ENCODE data around the gene DPPA3.
"Not testable (repeated sequence)": the region's sequence is repeated elsewhere in the genome, so short reads cannot be mapped to it uniquely, and the experiment has no call there.

Gene DPPA3

DNA sequence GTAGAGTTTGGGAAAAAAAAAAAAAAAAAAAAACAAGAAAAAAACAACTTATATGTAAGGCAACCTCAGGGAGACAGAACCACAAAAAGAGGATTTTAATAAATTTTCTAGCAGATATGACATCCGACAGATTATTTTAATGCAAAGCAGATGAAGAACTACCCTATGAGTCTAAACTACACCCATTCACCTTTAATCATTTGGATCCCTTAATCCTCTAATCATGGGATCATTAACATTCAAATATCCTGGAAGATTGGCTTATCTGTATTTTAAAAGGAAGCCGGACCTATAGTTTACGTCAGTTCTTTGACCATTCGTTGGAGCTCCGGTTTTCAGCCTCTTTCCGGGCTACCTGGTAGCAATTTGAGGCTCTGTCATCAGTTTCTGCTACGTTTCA, at the start of gene DPPA3:
TSS of gene DPPA3 (plus strand) at position 301 of the 400 bp plus-strand sequence. CDS start 138 bp downstream, outside the sequence.
- Histone ChIP-seq H3K27ac (ENCODE audit: low read depth in 2 of 2, low read length in 2 of 2) (no peak within 1 kb of the TSS), H3K36me3 (ENCODE audit: control insufficient read depth in 2 of 2, insufficient read depth in 2 of 2, low read length in 2 of 2) (no peaks in the 10 kb centered on the region), H3K9me3 (ENCODE audit: control insufficient read depth in 2 of 2, low read length in 2 of 2) (no peaks in the 10 kb centered on the region), H3K9ac (ENCODE audit: low read depth in 1 of 2, low read length in 2 of 2) (no peak within 1 kb of the TSS), H3K27me3 (ENCODE audit: control insufficient read depth in 2 of 2, insufficient read depth in 2 of 2, low read length in 2 of 2) (no peaks in the 10 kb centered on the region), H3K4me1 (ENCODE audit: control insufficient read depth in 2 of 2, insufficient read depth in 2 of 2, low read length in 2 of 2) (no peaks in the 10 kb centered on the region), H3K4me3 (ENCODE audit: low read length in 2 of 2) (no peak within 1 kb of the TSS)

- no peak overlapping the region for H3K4me3 ChIP-seq (ENCODE audit: low read length in 2 of 2)
- no peaks in the 10 kb centered on the region for H3K27me3 ChIP-seq (ENCODE audit: control insufficient read depth in 2 of 2, insufficient read depth in 2 of 2, low read length in 2 of 2)
- no peak overlapping the region for H3K27ac ChIP-seq (ENCODE audit: low read depth in 2 of 2, low read length in 2 of 2)
- no peaks in the 10 kb centered on the region for H3K36me3 ChIP-seq (ENCODE audit: control insufficient read depth in 2 of 2, insufficient read depth in 2 of 2, low read length in 2 of 2)
- H3K9ac ChIP-seq (ENCODE audit: low read depth in 1 of 2, low read length in 2 of 2) = no peak overlapping the region
- H3K9me3 ChIP-seq (ENCODE audit: control insufficient read depth in 2 of 2, low read length in 2 of 2) = no peaks in the 10 kb centered on the region
- H3K4me1 ChIP-seq (ENCODE audit: control insufficient read depth in 2 of 2, insufficient read depth in 2 of 2, low read length in 2 of 2) = no peaks in the 10 kb centered on the region
Observed at GRCh38 chr12:7661741-7662140, 49.5 kb upstream of the DPPA3 start.

DNA sequence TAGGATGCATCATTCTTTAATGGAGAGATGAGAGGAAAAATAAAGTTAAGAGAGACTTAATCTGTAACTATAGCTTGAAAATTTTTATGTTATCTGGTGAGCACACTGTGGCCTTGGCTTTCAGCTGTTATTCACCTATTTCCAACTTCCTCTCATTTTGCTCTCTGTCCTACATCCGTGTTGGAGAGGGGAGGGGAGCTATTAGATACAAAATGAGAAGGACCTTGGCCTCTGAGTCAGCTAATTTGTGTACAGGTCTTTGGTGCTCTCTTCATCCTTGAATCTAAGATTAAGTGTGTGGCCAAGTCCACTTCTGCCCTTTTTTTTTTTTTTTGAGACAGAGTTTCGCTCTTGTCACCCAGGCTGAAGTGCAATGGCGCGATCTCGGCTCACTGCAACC, 44.6 kb upstream of the DPPA3 start:
- Histone ChIP-seq H3K4me3 (ENCODE audit: low read length in 2 of 2) (no peak overlapping the region), H3K27ac (ENCODE audit: low read depth in 2 of 2, low read length in 2 of 2) (no peak overlapping the region), H3K9me3 (ENCODE audit: control insufficient read depth in 2 of 2, low read length in 2 of 2) (no peaks in the 10 kb centered on the region), H3K9ac (ENCODE audit: low read depth in 1 of 2, low read length in 2 of 2) (no peak overlapping the region), H3K27me3 (ENCODE audit: control insufficient read depth in 2 of 2, insufficient read depth in 2 of 2, low read length in 2 of 2) (no peaks in the 10 kb centered on the region), H3K4me1 (ENCODE audit: control insufficient read depth in 2 of 2, insufficient read depth in 2 of 2, low read length in 2 of 2) (no peaks in the 10 kb centered on the region), H3K36me3 (ENCODE audit: control insufficient read depth in 2 of 2, insufficient read depth in 2 of 2, low read length in 2 of 2) (no peaks in the 10 kb centered on the region)

GRCh38 chr12:7667125-7667524, 44.1 kb upstream of the DPPA3 start:
- Histone ChIP-seq H3K27ac (ENCODE audit: low read depth in 2 of 2, low read length in 2 of 2) (no peak overlapping the region), H3K9me3 (ENCODE audit: control insufficient read depth in 2 of 2, low read length in 2 of 2) (no peaks in the 10 kb centered on the region), H3K27me3 (ENCODE audit: control insufficient read depth in 2 of 2, insufficient read depth in 2 of 2, low read length in 2 of 2) (no peaks in the 10 kb centered on the region), H3K36me3 (ENCODE audit: control insufficient read depth in 2 of 2, insufficient read depth in 2 of 2, low read length in 2 of 2) (no peaks in the 10 kb centered on the region), H3K4me1 (ENCODE audit: control insufficient read depth in 2 of 2, insufficient read depth in 2 of 2, low read length in 2 of 2) (no peaks in the 10 kb centered on the region), H3K4me3 (ENCODE audit: low read length in 2 of 2) (no peak overlapping the region), H3K9ac (ENCODE audit: low read depth in 1 of 2, low read length in 2 of 2) (no peak overlapping the region)

- no peaks in the 10 kb centered on the region for H3K4me1 ChIP-seq (ENCODE audit: control insufficient read depth in 2 of 2, insufficient read depth in 2 of 2, low read length in 2 of 2)
- H3K27ac ChIP-seq (ENCODE audit: low read depth in 2 of 2, low read length in 2 of 2) = no peak overlapping the region
- no peaks in the 10 kb centered on the region for H3K9me3 ChIP-seq (ENCODE audit: control insufficient read depth in 2 of 2, low read length in 2 of 2)
- H3K4me3 ChIP-seq (ENCODE audit: low read length in 2 of 2) = no peak overlapping the region
- no peaks in the 10 kb centered on the region for H3K27me3 ChIP-seq (ENCODE audit: control insufficient read depth in 2 of 2, insufficient read depth in 2 of 2, low read length in 2 of 2)
- H3K36me3 ChIP-seq (ENCODE audit: control insufficient read depth in 2 of 2, insufficient read depth in 2 of 2, low read length in 2 of 2) = no peaks in the 10 kb centered on the region
- no peak overlapping the region for H3K9ac ChIP-seq (ENCODE audit: low read depth in 1 of 2, low read length in 2 of 2)
Observed at GRCh38 chr12:7668171-7668570, 43.1 kb upstream of the DPPA3 start.

GRCh38 chr12:7675455-7675854, 35.8 kb upstream of the DPPA3 start:
- H3K9me3 ChIP-seq (ENCODE audit: control insufficient read depth in 2 of 2, low read length in 2 of 2); H3K4me3 ChIP-seq (ENCODE audit: low read length in 2 of 2); H3K36me3 ChIP-seq (ENCODE audit: control insufficient read depth in 2 of 2, insufficient read depth in 2 of 2, low read length in 2 of 2); H3K27me3 ChIP-seq (ENCODE audit: control insufficient read depth in 2 of 2, insufficient read depth in 2 of 2, low read length in 2 of 2); H3K4me1 ChIP-seq (ENCODE audit: control insufficient read depth in 2 of 2, insufficient read depth in 2 of 2, low read length in 2 of 2); H3K27ac ChIP-seq (ENCODE audit: low read depth in 2 of 2, low read length in 2 of 2); H3K9ac ChIP-seq (ENCODE audit: low read depth in 1 of 2, low read length in 2 of 2): not testable (repeated sequence)

DNA sequence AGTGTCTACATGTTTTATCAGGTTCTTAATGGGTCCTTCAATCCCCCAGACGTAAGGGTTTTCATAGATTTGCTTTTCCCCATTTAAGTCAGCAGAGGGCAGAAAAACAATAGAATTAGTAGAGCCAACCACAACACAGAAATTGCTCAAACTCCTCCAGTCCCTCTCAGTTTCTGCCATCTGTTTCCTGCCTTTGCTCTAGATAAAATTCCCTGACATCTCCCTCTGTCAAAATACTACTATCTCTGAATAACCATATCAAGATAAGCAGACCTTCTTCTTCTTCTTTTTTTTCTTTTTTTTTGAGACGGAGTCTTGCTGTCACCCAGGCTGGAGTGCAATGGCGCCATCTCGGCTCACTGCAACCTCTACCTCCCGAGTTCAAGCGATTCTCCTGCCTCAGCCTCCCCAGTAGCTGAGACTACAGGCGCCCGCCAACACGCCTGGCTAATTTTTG, 33.8 kb upstream of the DPPA3 start:
- not testable (repeated sequence) for H3K9ac ChIP-seq (ENCODE audit: low read depth in 1 of 2, low read length in 2 of 2); H3K4me3 ChIP-seq (ENCODE audit: low read length in 2 of 2); H3K27ac ChIP-seq (ENCODE audit: low read depth in 2 of 2, low read length in 2 of 2); H3K9me3 ChIP-seq (ENCODE audit: control insufficient read depth in 2 of 2, low read length in 2 of 2); H3K4me1 ChIP-seq (ENCODE audit: control insufficient read depth in 2 of 2, insufficient read depth in 2 of 2, low read length in 2 of 2); H3K36me3 ChIP-seq (ENCODE audit: control insufficient read depth in 2 of 2, insufficient read depth in 2 of 2, low read length in 2 of 2); H3K27me3 ChIP-seq (ENCODE audit: control insufficient read depth in 2 of 2, insufficient read depth in 2 of 2, low read length in 2 of 2)

- Histone ChIP-seq H3K9ac (ENCODE audit: low read depth in 1 of 2, low read length in 2 of 2) (no peak overlapping the region), H3K36me3 (ENCODE audit: control insufficient read depth in 2 of 2, insufficient read depth in 2 of 2, low read length in 2 of 2) (no peaks in the 10 kb centered on the region), H3K27me3 (ENCODE audit: control insufficient read depth in 2 of 2, insufficient read depth in 2 of 2, low read length in 2 of 2) (no peaks in the 10 kb centered on the region), H3K27ac (ENCODE audit: low read depth in 2 of 2, low read length in 2 of 2) (no peak overlapping the region), H3K9me3 (ENCODE audit: control insufficient read depth in 2 of 2, low read length in 2 of 2) (no peaks in the 10 kb centered on the region), H3K4me1 (ENCODE audit: control insufficient read depth in 2 of 2, insufficient read depth in 2 of 2, low read length in 2 of 2) (no peaks in the 10 kb centered on the region), H3K4me3 (ENCODE audit: low read length in 2 of 2) (no peak overlapping the region)
Observed at GRCh38 chr12:7678744-7679143, 32.5 kb upstream of the DPPA3 start.

GRCh38 chr12:7679251-7680045, 31.8 kb upstream of the DPPA3 start:
- Histone ChIP-seq H3K4me1 (ENCODE audit: control insufficient read depth in 2 of 2, insufficient read depth in 2 of 2, low read length in 2 of 2) (no peaks in the 10 kb centered on the region), H3K36me3 (ENCODE audit: control insufficient read depth in 2 of 2, insufficient read depth in 2 of 2, low read length in 2 of 2) (no peaks in the 10 kb centered on the region), H3K9me3 (ENCODE audit: control insufficient read depth in 2 of 2, low read length in 2 of 2) (no peaks in the 10 kb centered on the region), H3K27me3 (ENCODE audit: control insufficient read depth in 2 of 2, insufficient read depth in 2 of 2, low read length in 2 of 2) (no peaks in the 10 kb centered on the region), H3K4me3 (ENCODE audit: low read length in 2 of 2) (no peak overlapping the region), H3K9ac (ENCODE audit: low read depth in 1 of 2, low read length in 2 of 2) (no peak overlapping the region), H3K27ac (ENCODE audit: low read depth in 2 of 2, low read length in 2 of 2) (no peak overlapping the region)

DNA sequence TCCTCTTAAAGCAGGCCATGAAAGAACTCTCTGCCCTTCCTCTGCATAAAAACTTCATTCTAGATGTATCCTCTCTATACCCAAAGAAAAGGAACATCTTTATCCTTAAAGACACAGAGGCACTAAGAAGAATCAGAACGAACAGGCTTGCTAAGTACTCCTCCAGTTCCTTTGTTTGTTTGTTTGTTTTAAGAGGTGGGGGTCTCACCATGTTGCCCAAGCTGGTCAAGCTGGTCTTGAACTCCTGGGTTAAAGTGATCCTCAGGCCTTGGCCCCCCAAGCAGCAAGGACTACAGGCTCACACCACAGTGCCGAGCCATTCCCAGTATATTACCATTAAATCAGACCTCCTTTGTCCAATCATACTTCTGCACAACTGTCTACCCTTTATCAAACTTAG, 29.7 kb upstream of the DPPA3 start:
- no peaks in the 10 kb centered on the region for H3K9me3 ChIP-seq (ENCODE audit: control insufficient read depth in 2 of 2, low read length in 2 of 2)
- no peak overlapping the region for H3K9ac ChIP-seq (ENCODE audit: low read depth in 1 of 2, low read length in 2 of 2)
- H3K27ac ChIP-seq (ENCODE audit: low read depth in 2 of 2, low read length in 2 of 2) = no peak overlapping the region
- no peaks in the 10 kb centered on the region for H3K36me3 ChIP-seq (ENCODE audit: control insufficient read depth in 2 of 2, insufficient read depth in 2 of 2, low read length in 2 of 2)
- no peaks in the 10 kb centered on the region for H3K4me1 ChIP-seq (ENCODE audit: control insufficient read depth in 2 of 2, insufficient read depth in 2 of 2, low read length in 2 of 2)
- H3K27me3 ChIP-seq (ENCODE audit: control insufficient read depth in 2 of 2, insufficient read depth in 2 of 2, low read length in 2 of 2) = no peaks in the 10 kb centered on the region
- H3K4me3 ChIP-seq (ENCODE audit: low read length in 2 of 2) = no peak overlapping the region
